HG03025 (cell line): ENCODE data around the gene CDH23.
"Not testable (repeated sequence)": the region's sequence is repeated elsewhere in the genome, so short reads cannot be mapped to it uniquely, and the experiment has no call there.

Experiments
- ATAC-seq: cut with Tn5 transposase; IDR thresholded peaks from one replicate; pipeline ENCODE4 v1.9.1; 2021; ENCODE audit warnings: mild to moderate bottlenecking, moderate library complexity; ENCODE audit not compliant: unreplicated experiment, low FRiP score

The CDH23 gene

GRCh38 chr10:71850743-71851464 lies 454.2 kb downstream of the CDH23 start, which contains the start of gene PSAP:
TSS of gene PSAP (minus strand) at chr10:71851251. CDS start at chr10:71851221, 30 bp downstream.
- ATAC-seq: peak; percentile 77

- ATAC-seq: not testable (repeated sequence)
Observed at GRCh38 chr10:71851465-71852095, 454.9 kb downstream of the CDH23 start.

GRCh38 chr10:71852355-71852937 lies 455.7 kb downstream of the CDH23 start:
- ATAC-seq: no peak

- no peak for ATAC-seq
Observed at GRCh38 chr10:71854031-71854430, 457.3 kb downstream of the CDH23 start.

- no peak for ATAC-seq
Observed at GRCh38 chr10:71856619-71857018, 459.9 kb downstream of the CDH23 start.

- no peak for ATAC-seq
Observed at GRCh38 chr10:71857934-71858890, 461.5 kb downstream of the CDH23 start.

- ATAC-seq: no peak
Observed at GRCh38 chr10:71860243-71861029, 463.7 kb downstream of the CDH23 start.

GRCh38 chr10:71863203-71863602 lies 466.5 kb downstream of the CDH23 start:
- no peak for ATAC-seq

GRCh38 chr10:71864911-71865361 lies 468.2 kb downstream of the CDH23 start:
- ATAC-seq: no peak
